Adipocyte (in vitro differentiated cells): ENCODE results near the gene CUL2.
"Not testable (repeated sequence)": the region's sequence is repeated elsewhere in the genome, so short reads cannot be mapped to it uniquely, and the experiment has no call there.

Experiments
- DNase-seq: peaks from one replicate; pipeline ENCODE4 v3.0.0-alpha.2; 2015; ENCODE audit warnings: low read depth
- H3K27me3 ChIP-seq: replicated peaks from 2 replicates; pipeline ENCODE4 v1.7.0; 2013; ENCODE audit warnings: mild to moderate bottlenecking, low read length, moderate library complexity; ENCODE audit not compliant: control insufficient read depth, insufficient read depth
- H3K36me3 ChIP-seq: 2 replicates; pipeline ENCODE4 v1.7.0; 2013; ENCODE audit warnings: low read length, mild to moderate bottlenecking, moderate library complexity; ENCODE audit not compliant: control insufficient read depth, insufficient read depth, severe bottlenecking
- H3K4me1 ChIP-seq: 2 replicates; pipeline ENCODE4 v1.7.0; 2013; ENCODE audit warnings: mild to moderate bottlenecking, low read length, moderate library complexity; ENCODE audit not compliant: control insufficient read depth, insufficient read depth
- H3K4me3 ChIP-seq: 2 replicates; pipeline ENCODE4 v1.7.0; 2013; ENCODE audit warnings: mild to moderate bottlenecking, low read length, moderate library complexity
- H3K9ac ChIP-seq: 2 replicates; pipeline ENCODE4 v1.7.0; 2013; ENCODE audit warnings: mild to moderate bottlenecking, low read length, moderate library complexity
- H3K9me3 ChIP-seq: 2 replicates; pipeline ENCODE4 v1.7.0; 2013; ENCODE audit warnings: mild to moderate bottlenecking, low read length, moderate library complexity; ENCODE audit not compliant: control insufficient read depth

CUL2 gene

DNA sequence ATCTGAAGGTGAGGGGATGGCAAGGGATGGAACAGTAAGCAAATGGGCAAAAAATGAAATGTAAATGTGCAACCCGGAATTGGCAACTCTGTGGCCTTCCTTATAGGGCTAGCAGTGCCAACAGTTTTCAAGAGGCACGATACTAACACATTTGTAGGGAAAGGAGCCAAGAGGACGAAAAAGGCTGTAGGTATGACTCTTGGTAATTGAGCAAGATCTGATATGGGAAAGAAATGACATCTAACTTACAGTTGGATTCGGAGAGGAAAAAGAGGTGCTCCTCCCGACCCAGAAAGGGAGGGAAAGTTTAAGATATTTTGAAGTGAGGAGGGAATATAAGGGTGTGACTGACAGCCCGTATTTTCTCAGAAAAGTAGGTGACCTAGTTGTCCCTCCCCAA lies 34.4 kb upstream of the CUL2 start:
- no peaks in the 10 kb centered on the region for H3K9me3 ChIP-seq
- no peak overlapping the region for H3K9ac ChIP-seq
- H3K36me3 ChIP-seq: no peaks in the 10 kb centered on the region
- H3K4me1 ChIP-seq: peaks cover 19% of the 10 kb centered on the region
- H3K4me3 ChIP-seq: no peak overlapping the region
- DNase-seq: no peak
- H3K27me3 ChIP-seq: no peaks in the 10 kb centered on the region

GRCh38 chr10:35119378-35119777 lies 29.2 kb upstream of the CUL2 start:
- H3K9me3 ChIP-seq: no peaks in the 10 kb centered on the region
- no peak for DNase-seq

DNA sequence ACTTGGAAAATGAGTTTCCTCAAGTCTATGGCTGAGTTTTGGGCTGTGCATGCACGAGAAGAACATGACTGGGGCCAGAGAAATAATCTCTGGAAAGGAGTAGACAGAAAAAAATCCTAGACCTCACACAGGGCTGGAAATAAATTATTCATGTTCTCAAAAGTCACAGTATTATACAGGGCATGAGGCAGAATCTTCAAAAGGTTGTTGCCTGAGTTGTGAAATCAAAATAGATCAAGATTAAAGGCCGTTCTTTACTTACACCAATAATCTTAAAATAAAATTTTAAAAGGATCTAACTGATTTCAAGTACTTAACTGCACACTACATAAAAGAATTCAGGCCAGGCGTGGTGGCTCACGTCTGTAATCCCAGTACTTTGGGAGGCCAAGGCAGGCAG lies 22.4 kb upstream of the CUL2 start:
- H3K9ac ChIP-seq: no peak overlapping the region
- no peaks in the 10 kb centered on the region for H3K27me3 ChIP-seq
- H3K9me3 ChIP-seq: no peaks in the 10 kb centered on the region
- no peak overlapping the region for H3K4me3 ChIP-seq
- H3K4me1 ChIP-seq: no peaks in the 10 kb centered on the region
- H3K36me3 ChIP-seq: no peaks in the 10 kb centered on the region
- no peak for DNase-seq

More at GRCh38 chr10:35119378-35119777, 29.2 kb upstream of the CUL2 start:
- no peaks in the 10 kb centered on the region for H3K27me3 ChIP-seq
- no peak overlapping the region for H3K9ac ChIP-seq
- no peaks in the 10 kb centered on the region for H3K36me3 ChIP-seq
- no peaks in the 10 kb centered on the region for H3K4me1 ChIP-seq
- no peak overlapping the region for H3K4me3 ChIP-seq

DNA sequence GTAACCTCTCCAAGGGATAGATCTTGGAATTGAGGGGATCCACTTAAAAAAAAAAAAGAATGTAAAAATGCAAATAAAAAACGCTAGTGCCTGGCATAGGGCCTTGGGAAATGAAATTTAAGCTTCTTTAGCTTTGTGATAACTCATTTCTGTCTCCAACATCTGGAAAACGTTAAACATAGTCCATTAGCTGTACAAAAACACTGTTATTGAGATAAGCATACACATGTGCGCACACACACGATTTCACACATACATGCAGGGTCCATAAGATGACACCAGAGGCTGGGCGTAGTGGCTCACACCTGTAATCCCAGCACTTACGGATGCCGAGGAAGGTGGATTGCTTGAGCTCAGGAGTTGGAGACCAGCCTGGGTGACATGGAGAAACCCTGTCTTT lies 13.7 kb upstream of the CUL2 start:
- no peak for DNase-seq
- H3K9me3 ChIP-seq: no peaks in the 10 kb centered on the region
- no peak overlapping the region for H3K4me3 ChIP-seq
- H3K9ac ChIP-seq: no peak overlapping the region
- H3K36me3 ChIP-seq: no peaks in the 10 kb centered on the region
- no peaks in the 10 kb centered on the region for H3K4me1 ChIP-seq
- peaks cover 4% of the 10 kb centered on the region for H3K27me3 ChIP-seq

DNA sequence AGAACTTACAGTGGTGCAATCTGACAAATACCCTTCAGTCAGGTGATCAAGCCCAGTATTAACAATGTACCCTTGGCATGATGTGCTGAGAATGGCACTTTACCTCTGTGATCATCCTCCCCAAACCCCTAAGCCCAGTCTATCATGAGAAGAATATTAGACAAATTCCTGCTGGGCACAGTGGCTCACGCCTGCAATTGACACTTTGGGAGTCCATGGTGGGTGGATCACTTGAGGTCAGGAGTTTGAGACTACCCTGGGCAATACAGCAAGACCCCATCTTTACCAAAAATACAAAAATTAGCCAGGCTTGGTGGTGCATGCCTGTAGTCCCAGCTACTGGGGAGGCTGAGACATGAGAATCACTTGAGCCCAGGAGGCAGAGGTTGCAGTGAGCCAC lies 7.4 kb upstream of the CUL2 start:
- no peak overlapping the region for H3K9ac ChIP-seq
- no peak overlapping the region for H3K4me3 ChIP-seq
- H3K4me1 ChIP-seq: no peaks in the 10 kb centered on the region
- peaks cover 7% of the 10 kb centered on the region for H3K27me3 ChIP-seq
- no peak for DNase-seq
- peaks cover 4% of the 10 kb centered on the region for H3K9me3 ChIP-seq
- H3K36me3 ChIP-seq: no peaks in the 10 kb centered on the region

DNA sequence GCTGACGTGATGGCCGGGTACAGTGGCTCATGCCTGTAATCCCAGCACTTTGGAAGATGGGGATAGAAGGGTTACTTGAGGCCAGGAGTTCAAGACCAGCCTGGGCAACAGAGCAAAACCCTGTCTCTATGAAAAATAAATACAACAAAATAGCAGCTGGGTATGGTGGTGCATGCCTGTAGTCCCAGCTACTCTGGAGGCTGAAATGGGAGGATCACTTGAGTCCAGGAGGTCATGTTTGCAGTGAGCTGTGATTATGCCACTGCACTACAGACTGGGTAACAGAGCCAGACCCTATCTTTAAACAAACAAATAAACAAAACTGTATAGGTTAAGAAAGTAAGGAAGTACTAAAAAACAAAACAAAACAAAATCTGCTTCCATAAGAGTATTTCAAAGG lies 6.2 kb upstream of the CUL2 start:
- H3K9ac ChIP-seq: no peak overlapping the region
- H3K4me1 ChIP-seq: no peaks in the 10 kb centered on the region
- peaks cover 4% of the 10 kb centered on the region for H3K9me3 ChIP-seq
- H3K27me3 ChIP-seq: peaks cover 3% of the 10 kb centered on the region
- no peaks in the 10 kb centered on the region for H3K36me3 ChIP-seq
- no peak for DNase-seq
- no peak overlapping the region for H3K4me3 ChIP-seq

GRCh38 chr10:35092851-35093250 lies 2.7 kb upstream of the CUL2 start:
- no peak overlapping the region for H3K4me3 ChIP-seq
- no peak for DNase-seq
- H3K27me3 ChIP-seq: peaks cover 3% of the 10 kb centered on the region
- no peak overlapping the region for H3K9ac ChIP-seq
- H3K9me3 ChIP-seq: peaks cover 4% of the 10 kb centered on the region
- peaks cover 16% of the 10 kb centered on the region for H3K4me1 ChIP-seq
- no peaks in the 10 kb centered on the region for H3K36me3 ChIP-seq

DNA sequence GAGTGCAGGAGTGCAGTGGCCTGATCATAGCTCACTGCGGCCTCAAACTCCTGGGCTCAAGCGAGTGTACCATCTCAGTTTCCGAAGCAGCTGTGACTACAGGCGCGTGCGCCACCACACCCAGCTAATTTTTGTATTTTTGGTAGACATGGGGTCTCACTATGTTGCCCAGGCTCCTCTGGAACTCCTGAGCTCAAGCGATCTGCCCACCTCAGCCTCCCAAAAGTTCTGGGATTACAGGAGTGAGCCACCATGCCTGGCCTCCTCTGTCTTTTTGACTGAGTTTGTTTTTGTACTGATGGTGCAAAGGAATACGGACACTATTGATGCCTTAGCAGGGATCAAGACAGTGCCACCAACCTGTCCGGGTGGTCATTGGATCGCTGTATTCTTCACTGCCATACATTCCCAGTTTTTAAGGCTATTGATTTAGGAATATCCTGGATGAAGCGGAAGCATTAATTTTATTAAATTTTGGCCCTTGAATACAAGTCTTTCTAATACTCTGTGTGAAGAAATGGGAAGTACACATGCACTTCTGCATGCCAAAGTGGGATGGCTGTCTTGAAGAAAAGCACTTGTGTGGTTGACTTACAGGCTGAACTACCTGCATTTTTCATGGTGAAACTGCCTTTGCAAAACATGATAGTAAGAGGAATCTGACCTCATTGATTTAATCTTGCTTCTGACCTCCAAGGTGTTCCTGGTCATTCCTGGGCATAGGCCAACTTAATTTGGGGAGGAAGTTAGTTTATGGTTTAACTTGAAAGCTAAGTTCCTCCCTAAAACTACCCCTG lies 2.1 kb upstream of the CUL2 start:
- DNase-seq: no peak
- peaks cover 4% of the 10 kb centered on the region for H3K9me3 ChIP-seq

DNA sequence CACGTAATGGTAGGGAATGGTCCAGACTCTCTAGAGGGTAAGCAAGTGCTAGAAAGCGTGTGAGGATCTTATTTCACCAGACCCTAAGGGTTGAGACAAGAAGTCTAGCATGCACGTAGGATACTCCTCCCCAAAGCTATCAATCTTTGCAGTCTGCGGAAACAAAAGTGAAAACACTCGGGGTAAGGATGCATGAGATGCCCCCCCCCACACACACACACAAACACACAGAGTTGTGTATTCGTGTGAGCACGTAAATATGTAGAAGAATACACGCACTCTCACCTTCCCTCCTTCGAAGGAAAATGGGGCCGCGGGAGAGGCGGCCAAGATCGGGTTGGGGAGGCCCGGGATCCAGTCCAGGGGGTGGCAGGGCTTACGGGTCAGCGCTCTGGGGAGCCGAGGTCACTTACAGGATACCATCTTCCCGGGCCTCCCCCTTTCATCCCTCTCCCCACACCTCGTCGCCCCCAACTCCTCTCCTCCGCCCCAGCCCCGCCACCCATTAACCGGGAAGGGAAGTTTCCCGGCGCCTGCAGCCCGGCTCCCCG lies 455 bp downstream of the CUL2 start:
- peaks cover 4% of the 10 kb centered on the region for H3K9me3 ChIP-seq
- no peaks in the 10 kb centered on the region for H3K27me3 ChIP-seq
- H3K4me1 ChIP-seq: peaks cover 20% of the 10 kb centered on the region
- H3K9ac ChIP-seq: peak overlapping the region; percentile 91
- peak overlapping the region; percentile 97 for H3K4me3 ChIP-seq
- DNase-seq: peak; percentile 44
- H3K36me3 ChIP-seq: no peaks in the 10 kb centered on the region

More for the DNA sequence above, 2.1 kb upstream of the CUL2 start:
- H3K9ac ChIP-seq: no peak overlapping the region
- H3K4me1 ChIP-seq: peaks cover 20% of the 10 kb centered on the region
- H3K27me3 ChIP-seq: peaks cover 3% of the 10 kb centered on the region
- no peaks in the 10 kb centered on the region for H3K36me3 ChIP-seq
- H3K4me3 ChIP-seq: no peak overlapping the region

- Histone ChIP-seq H3K36me3 (no peaks in the 10 kb centered on the region), H3K4me1 (peaks cover 17% of the 10 kb centered on the region), H3K9me3 (peaks cover 5% of the 10 kb centered on the region), H3K4me3 (no peak overlapping the region), H3K9ac (no peak overlapping the region), H3K27me3 (no peaks in the 10 kb centered on the region)
- DNase-seq: no peak
Measured at GRCh38 chr10:35083242-35083641, 6.9 kb downstream of the CUL2 start.

DNA sequence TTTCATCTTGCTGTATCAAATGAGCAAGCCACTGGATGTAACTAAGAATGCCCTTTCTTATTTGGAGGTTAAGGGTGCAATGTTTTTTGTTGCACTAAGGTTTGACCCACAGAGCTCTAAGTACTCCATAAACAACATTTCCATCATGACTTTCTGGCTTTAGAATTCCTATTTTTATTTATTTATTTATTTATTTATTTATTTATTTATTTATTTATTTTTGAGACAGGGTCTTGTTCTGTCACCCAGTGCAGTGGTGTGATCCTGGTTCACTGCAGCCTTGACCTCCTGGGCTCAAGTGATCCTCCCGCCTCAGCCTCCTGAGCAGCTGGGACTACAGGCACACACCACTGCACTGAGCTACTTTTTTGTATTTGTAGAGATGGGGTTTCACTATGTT lies 9.9 kb downstream of the CUL2 start:
- H3K4me1 ChIP-seq: peaks cover 13% of the 10 kb centered on the region
- not testable (repeated sequence) for H3K4me3 ChIP-seq, H3K27me3 ChIP-seq, H3K36me3 ChIP-seq, H3K9ac ChIP-seq, DNase-seq, H3K9me3 ChIP-seq
